ENCODE data around the gene SF3B6.
"Not testable (repeated sequence)": the region's sequence is repeated elsewhere in the genome, so short reads cannot be mapped to it uniquely, and the experiment has no call there.

The SF3B6 gene

DNA sequence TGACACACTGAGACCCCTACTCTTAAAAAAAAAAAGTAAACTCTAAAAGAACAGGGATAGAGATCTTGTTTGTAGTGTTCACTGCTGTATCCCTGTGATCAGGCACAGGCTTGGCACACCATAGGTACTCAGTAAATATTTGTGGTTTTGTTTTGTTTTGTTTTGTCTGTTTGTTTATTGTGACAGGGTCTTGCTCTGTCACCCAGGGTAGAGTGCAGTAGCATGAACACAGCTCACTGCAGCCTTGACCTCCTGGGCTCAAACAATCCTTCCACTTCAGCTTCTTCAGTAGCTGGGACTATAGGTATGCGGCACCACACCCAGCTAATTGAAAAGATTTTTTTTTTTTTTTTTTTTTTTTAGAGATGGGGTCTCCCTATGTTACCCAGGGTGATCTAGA, 23.2 kb downstream of the SF3B6 start:
- Mint-ChIP-seq H3K9me3 (no peaks in the 10 kb centered on the region), H3K36me3 (ENCODE audit: low read depth) (no peaks in the 10 kb centered on the region), H3K4me3 (no peak overlapping the region), H3K27ac (no peak overlapping the region), H3K27me3 (ENCODE audit: low read depth) (peaks cover 7% of the 10 kb centered on the region), H3K4me1 (ENCODE audit: low read depth) (peaks cover 2% of the 10 kb centered on the region)
- DNase-seq (ENCODE audit: low spot score): no peak

DNA sequence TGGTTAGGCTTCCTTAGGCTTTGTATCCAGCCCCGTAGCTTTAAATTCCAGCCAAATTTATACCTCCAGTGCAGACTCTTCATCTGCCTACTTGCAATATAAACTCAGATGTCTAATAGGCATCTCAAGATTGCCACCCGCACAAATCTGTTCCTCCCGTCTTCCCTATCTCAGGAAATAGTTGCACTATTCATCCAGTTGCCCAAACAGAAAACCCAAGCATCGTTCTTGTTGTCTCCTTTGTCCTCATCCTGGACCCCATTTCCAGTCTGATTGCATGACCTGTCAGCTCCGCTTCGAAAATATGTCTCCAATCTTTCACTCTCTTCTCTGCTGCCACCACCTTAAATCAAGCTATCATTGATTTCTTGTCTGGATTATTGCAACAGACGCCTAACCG, 24.3 kb downstream of the SF3B6 start:
- Mint-ChIP-seq H3K4me3 (no peak overlapping the region), H3K27me3 (ENCODE audit: low read depth) (peaks cover 7% of the 10 kb centered on the region), H3K36me3 (ENCODE audit: low read depth) (peaks cover 2% of the 10 kb centered on the region), H3K27ac (no peak overlapping the region), H3K4me1 (ENCODE audit: low read depth) (peaks cover 10% of the 10 kb centered on the region), H3K9me3 (no peaks in the 10 kb centered on the region)
- DNase-seq (ENCODE audit: low spot score): no peak

DNA sequence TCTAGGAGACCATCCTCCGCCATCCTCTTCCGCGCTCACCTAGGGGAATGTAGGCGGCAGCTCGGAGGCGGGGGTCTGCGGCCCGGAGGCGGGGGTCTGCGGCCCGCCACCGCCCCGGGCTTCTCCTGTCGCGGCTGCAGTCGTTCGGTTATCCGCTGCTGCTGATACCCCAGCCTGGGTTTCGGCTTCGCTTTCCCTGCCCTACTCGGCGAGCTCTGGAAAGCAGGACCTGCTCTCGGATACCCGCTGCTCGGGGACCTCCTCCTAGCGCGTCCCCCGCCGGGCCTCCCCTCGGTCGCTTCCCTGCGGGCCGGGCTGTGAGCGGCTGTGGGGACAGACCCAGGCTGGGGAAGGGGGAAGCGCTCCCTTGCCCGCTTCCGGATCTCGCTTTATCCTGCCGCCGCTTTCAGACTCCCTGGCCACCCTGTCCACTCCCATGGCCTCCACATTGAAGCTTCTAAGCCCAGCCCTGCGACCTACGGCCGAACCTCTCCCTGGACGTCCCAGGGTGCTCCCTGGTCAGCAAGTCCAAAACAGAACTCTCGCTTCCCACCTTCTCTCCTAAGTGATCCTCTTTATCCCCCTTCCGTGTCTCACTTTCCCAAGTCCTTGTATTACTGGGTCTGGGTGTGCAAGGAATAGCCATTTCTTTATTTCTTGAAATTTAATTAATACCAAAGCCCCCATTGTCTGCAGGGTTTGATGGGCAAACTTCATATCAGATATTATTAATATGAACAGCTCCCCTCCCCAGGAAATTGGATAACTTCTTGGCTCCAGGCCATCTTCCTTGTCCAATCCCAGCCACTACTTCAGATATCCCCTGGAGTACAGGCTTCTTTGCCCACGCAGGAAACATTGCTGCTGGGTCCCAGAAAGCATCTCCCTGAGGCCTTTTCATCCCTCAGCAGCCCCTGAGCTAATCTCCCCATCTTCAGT, 25.8 kb downstream of the SF3B6 start:
- H3K36me3 Mint-ChIP-seq (ENCODE audit: low read depth): peaks cover 2% of the 10 kb centered on the region
- H3K27me3 Mint-ChIP-seq (ENCODE audit: low read depth): peaks cover 7% of the 10 kb centered on the region
- H3K9me3 Mint-ChIP-seq: no peaks in the 10 kb centered on the region
- DNase-seq (ENCODE audit: low spot score): no peak
- peak overlapping the region; percentile 48 for H3K4me3 Mint-ChIP-seq
- H3K27ac Mint-ChIP-seq: no peak overlapping the region
- H3K4me1 Mint-ChIP-seq (ENCODE audit: low read depth): peaks cover 18% of the 10 kb centered on the region

DNA sequence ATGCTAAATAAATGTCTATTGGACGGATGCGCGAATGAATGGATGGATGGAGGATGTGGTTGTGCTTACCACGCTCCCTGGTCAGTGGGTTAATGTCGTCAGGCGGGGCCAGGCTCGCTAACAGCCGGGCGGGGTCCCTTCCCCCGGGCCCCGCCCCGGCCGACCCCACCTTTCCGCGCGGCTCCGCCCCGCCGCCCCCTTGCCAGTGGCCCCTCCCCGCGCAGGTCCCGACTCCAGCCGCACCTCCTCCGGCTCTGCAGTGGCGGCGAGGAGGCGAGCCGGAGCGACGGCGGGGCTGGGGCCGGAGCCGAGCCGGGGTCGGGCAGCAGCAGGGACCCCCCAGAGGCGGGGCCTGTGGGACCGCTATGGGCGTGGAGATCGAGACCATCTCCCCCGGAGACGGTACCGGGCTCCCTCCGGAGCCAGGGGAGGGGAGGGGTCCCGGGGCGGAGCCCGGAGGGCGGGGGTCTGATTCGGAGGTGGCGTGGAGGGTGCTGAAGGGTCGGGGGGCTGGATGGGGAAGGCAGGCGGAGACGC, 26.6 kb downstream of the SF3B6 start, which contains the start of gene FKBP1B:
FKBP1B (plus strand) TSS at position 257 of the 537 bp plus-strand sequence; CDS start at position 366, 109 bp downstream.
- peak; percentile 47 for DNase-seq (ENCODE audit: low spot score)
- H3K4me1 Mint-ChIP-seq (ENCODE audit: low read depth): peaks cover 20% of the 10 kb centered on the region
- H3K9me3 Mint-ChIP-seq: no peaks in the 10 kb centered on the region
- H3K27ac Mint-ChIP-seq: peak within 1 kb of the TSS; percentile 61
- peak within 1 kb of the TSS; percentile 80 for H3K4me3 Mint-ChIP-seq
- peaks cover 2% of the 10 kb centered on the region for H3K36me3 Mint-ChIP-seq (ENCODE audit: low read depth)
- H3K27me3 Mint-ChIP-seq (ENCODE audit: low read depth): peaks cover 7% of the 10 kb centered on the region

- Mint-ChIP-seq H3K4me1 (ENCODE audit: low read depth) (peaks cover 19% of the 10 kb centered on the region), H3K4me3 (peak overlapping the region; percentile 80), H3K9me3 (no peaks in the 10 kb centered on the region), H3K36me3 (ENCODE audit: low read depth) (peaks cover 2% of the 10 kb centered on the region), H3K27me3 (ENCODE audit: low read depth) (peaks cover 2% of the 10 kb centered on the region), H3K27ac (peak overlapping the region; percentile 61)
- no peak for DNase-seq (ENCODE audit: low spot score)
Measured at GRCh38 chr2:24048769-24049484, 27.2 kb downstream of the SF3B6 start.

- peak overlapping the region; percentile 100 for H3K4me3 Mint-ChIP-seq
- H3K4me1 Mint-ChIP-seq (ENCODE audit: low read depth): peaks cover 21% of the 10 kb centered on the region
- no peaks in the 10 kb centered on the region for H3K9me3 Mint-ChIP-seq
- DNase-seq (ENCODE audit: low spot score): no peak
- H3K36me3 Mint-ChIP-seq (ENCODE audit: low read depth): peaks cover 5% of the 10 kb centered on the region
- H3K27me3 Mint-ChIP-seq (ENCODE audit: low read depth): peaks cover 2% of the 10 kb centered on the region
- H3K27ac Mint-ChIP-seq: peak overlapping the region; percentile 95
Measured at GRCh38 chr2:24047703-24048033, 28.5 kb downstream of the SF3B6 start.

DNA sequence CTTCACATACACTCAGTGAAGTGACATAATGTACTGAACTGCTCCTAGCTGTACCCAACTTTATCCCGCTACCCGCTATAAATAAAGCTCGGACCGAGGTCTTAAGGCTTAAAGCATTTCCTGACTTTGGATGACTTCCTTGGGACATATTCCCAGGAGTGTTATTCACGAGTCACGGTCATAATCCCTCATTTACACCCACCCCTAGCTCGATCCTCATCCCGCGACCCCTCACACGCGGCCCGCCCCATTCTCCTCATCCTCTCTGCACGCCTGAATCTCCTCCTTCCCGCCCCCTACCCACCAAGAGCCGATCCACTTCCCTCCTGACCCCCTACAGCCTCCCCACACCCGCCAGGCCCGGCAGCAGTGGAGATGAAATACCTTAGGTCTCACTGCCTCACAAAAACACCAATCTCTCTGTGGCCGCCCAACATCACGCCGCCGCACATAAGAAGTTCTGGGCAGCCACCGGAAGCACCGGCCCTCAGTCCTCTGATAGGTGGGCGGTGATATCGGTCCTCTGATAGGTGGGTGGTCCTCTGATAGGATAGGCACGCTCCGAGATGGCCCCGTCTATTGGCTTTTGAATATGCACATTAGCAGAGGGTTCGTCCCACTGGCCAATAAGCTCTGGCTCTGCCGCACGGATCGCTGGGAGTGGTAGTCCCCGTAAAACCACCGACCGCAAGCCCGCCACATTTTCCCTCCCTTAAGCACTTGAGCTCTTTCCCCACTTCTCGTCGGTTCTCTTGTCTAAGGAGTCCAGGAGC, 29.0 kb downstream of the SF3B6 start, which contains the start of gene WDCP:
WDCP (minus strand) TSS at position 462 of the 773 bp plus-strand sequence. CDS start 7,897 bp downstream, outside the sequence.
- Mint-ChIP-seq H3K27me3 (ENCODE audit: low read depth) (peaks cover 2% of the 10 kb centered on the region), H3K4me3 (peak within 1 kb of the TSS; percentile 100), H3K9me3 (no peaks in the 10 kb centered on the region), H3K36me3 (ENCODE audit: low read depth) (peaks cover 5% of the 10 kb centered on the region), H3K4me1 (ENCODE audit: low read depth) (peaks cover 21% of the 10 kb centered on the region), H3K27ac (peak within 1 kb of the TSS; percentile 95)
- DNase-seq (ENCODE audit: low spot score): peak; percentile 96

GRCh38 chr2:24046599-24046929, 29.6 kb downstream of the SF3B6 start:
- no peak for DNase-seq (ENCODE audit: low spot score)
- Mint-ChIP-seq H3K9me3 (no peaks in the 10 kb centered on the region), H3K4me1 (ENCODE audit: low read depth) (peaks cover 21% of the 10 kb centered on the region), H3K36me3 (ENCODE audit: low read depth) (peaks cover 5% of the 10 kb centered on the region), H3K4me3 (peak overlapping the region; percentile 100), H3K27ac (no peak overlapping the region), H3K27me3 (ENCODE audit: low read depth) (peaks cover 2% of the 10 kb centered on the region)

DNA sequence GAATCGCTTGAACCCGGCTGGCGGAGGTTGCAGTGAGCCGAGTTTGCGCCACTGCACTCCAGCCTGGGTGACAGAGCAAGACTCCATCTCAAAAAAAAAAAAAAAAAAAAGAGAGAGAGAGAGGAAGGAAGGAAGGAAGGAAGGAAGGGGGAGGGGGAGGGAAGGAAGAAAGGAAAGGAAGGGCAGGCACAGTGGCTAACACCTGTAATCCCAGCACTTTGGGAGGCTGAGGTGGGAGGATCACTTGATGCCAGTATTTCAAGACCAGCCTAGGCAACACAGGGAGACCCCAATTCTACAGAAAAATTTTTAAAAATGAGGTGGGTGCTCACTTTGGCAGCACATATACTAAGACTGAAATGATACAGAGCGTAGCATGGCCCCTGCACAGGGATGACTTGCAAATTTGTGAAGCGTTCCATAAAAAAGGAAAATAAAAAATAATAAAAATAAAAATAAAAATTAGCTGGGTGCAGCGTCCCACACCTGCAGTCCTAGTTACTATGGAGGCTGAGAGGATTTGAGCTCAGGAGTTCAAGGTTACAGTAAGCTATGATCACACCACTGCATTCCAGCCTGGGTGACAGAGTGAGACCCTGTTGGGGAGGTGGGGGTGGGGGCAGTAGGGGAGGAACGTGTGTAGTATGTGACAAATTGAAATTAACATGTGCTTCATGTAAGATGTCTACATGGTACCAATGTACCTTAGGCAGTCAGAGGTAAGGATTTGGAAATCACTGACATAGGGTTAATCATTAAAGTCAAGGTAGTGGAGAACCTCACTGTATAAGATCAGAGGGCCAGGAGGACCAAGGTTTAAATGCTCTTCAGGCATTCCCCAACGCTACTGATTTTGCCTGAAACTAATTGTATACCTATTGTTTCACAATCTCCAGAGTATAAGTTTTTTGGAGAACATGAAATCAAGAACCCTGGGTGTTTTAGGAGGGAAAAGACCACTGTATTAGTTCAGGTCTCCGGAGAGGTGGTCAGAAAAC, 30.3 kb downstream of the SF3B6 start:
- Mint-ChIP-seq H3K27me3 (ENCODE audit: low read depth) (peaks cover 2% of the 10 kb centered on the region), H3K4me1 (ENCODE audit: low read depth) (peaks cover 21% of the 10 kb centered on the region), H3K4me3 (peak overlapping the region; percentile 100), H3K36me3 (ENCODE audit: low read depth) (peaks cover 5% of the 10 kb centered on the region), H3K9me3 (no peaks in the 10 kb centered on the region), H3K27ac (no peak overlapping the region)
- DNase-seq (ENCODE audit: low spot score): no peak

DNA sequence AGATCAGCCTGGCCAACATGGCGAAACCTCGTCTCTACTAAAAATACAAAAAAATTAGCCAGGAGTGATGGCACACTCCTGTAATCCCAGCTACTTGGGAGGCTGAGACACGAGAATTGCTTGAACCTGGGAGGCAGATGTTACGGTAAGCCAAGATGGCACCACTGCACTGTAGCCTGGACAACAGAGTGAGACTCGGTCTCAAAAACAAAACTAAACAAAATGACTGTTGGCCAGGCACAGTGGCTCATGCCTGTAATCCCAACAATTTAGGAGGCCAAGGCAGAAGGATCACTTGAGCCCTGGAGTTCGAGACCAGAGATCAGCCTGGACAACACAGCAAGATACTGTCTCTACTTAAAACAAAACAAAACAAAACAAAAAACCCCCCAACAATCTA, 33.0 kb downstream of the SF3B6 start:
- not testable (repeated sequence) for H3K27ac Mint-ChIP-seq; H3K9me3 Mint-ChIP-seq; DNase-seq (ENCODE audit: low spot score); H3K27me3 Mint-ChIP-seq (ENCODE audit: low read depth); H3K4me3 Mint-ChIP-seq
- Mint-ChIP-seq H3K36me3 (ENCODE audit: low read depth) (peaks cover 12% of the 10 kb centered on the region), H3K4me1 (ENCODE audit: low read depth) (peaks cover 21% of the 10 kb centered on the region)

DNA sequence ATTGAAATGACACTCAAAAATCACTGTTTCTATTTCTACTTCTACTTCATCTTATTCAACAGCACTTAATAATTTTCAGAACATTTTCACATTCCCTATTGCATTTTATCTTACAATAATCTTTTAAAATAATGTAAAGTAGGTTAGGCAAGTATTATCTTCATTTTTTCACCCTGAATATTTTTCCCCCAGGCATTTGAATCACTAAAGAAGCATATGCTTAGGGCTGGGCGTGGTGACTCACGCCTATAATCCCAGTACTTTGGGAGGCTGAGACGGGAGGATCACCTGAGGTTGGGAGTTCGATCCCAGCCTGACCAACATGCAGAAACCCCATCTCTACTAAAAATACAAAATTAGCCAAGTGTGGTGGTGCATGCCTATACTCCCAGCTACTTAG, 35.6 kb downstream of the SF3B6 start:
- Mint-ChIP-seq H3K4me1 (ENCODE audit: low read depth) (peaks cover 11% of the 10 kb centered on the region), H3K4me3 (no peak overlapping the region), H3K27ac (no peak overlapping the region), H3K27me3 (ENCODE audit: low read depth) (no peaks in the 10 kb centered on the region), H3K9me3 (no peaks in the 10 kb centered on the region), H3K36me3 (ENCODE audit: low read depth) (peaks cover 16% of the 10 kb centered on the region)
- no peak for DNase-seq (ENCODE audit: low spot score)

GRCh38 chr2:24038786-24039499, 37.2 kb downstream of the SF3B6 start:
- no peaks in the 10 kb centered on the region for H3K27me3 Mint-ChIP-seq (ENCODE audit: low read depth)
- H3K4me3 Mint-ChIP-seq: no peak overlapping the region
- H3K9me3 Mint-ChIP-seq: no peaks in the 10 kb centered on the region
- no peak for DNase-seq (ENCODE audit: low spot score)
- H3K4me1 Mint-ChIP-seq (ENCODE audit: low read depth): peaks cover 10% of the 10 kb centered on the region
- peaks cover 16% of the 10 kb centered on the region for H3K36me3 Mint-ChIP-seq (ENCODE audit: low read depth)
- H3K27ac Mint-ChIP-seq: no peak overlapping the region

All from T-helper 2 cell treated with Interferon-gamma antibody and Interleukin-4, amounts not matched to agents 5 μg/mL and 100 μg/mL, for 36 hours (primary cell).